WTC11 (cell line): ENCODE measurements around the gene CSH2. TPM values are rescaled to one million over a fixed set of nuclear protein-coding genes. Genes with fewer than 3 reads are reported as not detected.

ENCODE experiments used
- ATF1 ChIP-seq: sonication (generic); formaldehyde crosslinking; IDR thresholded peaks from 2 replicates; pipeline ENCODE4 v1.8.1; 2023; ENCODE audit warnings: mild to moderate bottlenecking, moderate library complexity, missing genetic modification reagents
- CBFB ChIP-seq: sonication (generic); formaldehyde crosslinking; IDR thresholded peaks from 2 replicates; pipeline ENCODE4 v1.8.1; 2022; ENCODE audit warnings: mild to moderate bottlenecking, low read depth, missing genetic modification reagents
- CDX4 ChIP-seq: fragments of 250-450 bp; sonication (Bioruptor Pico); IDR thresholded peaks from 2 replicates; pipeline ENCODE4 v1.9.0; 2021; ENCODE audit warnings: moderate library complexity, mild to moderate bottlenecking, inconsistent platforms, borderline replicate concordance
- E2F5 ChIP-seq: sonication (generic); formaldehyde crosslinking; IDR thresholded peaks from 2 replicates; pipeline ENCODE4 v1.8.1; 2022; ENCODE audit warnings: mild to moderate bottlenecking, moderate library complexity, missing genetic modification reagents
- ETV6 ChIP-seq: sonication (generic); formaldehyde crosslinking; IDR thresholded peaks from 2 replicates; pipeline ENCODE4 v1.8.1; 2022; ENCODE audit warnings: mild to moderate bottlenecking, missing genetic modification reagents
- FOXK1 ChIP-seq: sonication (generic); formaldehyde crosslinking; IDR thresholded peaks from 2 replicates; pipeline ENCODE4 v1.8.0; 2022; ENCODE audit warnings: mild to moderate bottlenecking, moderate library complexity, missing genetic modification reagents
- FOXP4 ChIP-seq: sonication (generic); formaldehyde crosslinking; IDR thresholded peaks from 2 replicates; pipeline ENCODE4 v1.8.0; 2022; ENCODE audit warnings: mild to moderate bottlenecking, missing genetic modification reagents
- HMGXB4 ChIP-seq: sonication (generic); formaldehyde crosslinking; IDR thresholded peaks from 2 replicates; pipeline ENCODE4 v1.8.1; 2023; ENCODE audit warnings: mild to moderate bottlenecking, moderate library complexity, missing genetic modification reagents
- KAT7 ChIP-seq: sonication (generic); formaldehyde crosslinking; IDR thresholded peaks from 2 replicates; pipeline ENCODE4 v1.8.1; 2023; ENCODE audit warnings: missing genetic modification reagents, mild to moderate bottlenecking, borderline replicate concordance
- MAX ChIP-seq: sonication (generic); formaldehyde crosslinking; IDR thresholded peaks from 2 replicates; pipeline ENCODE4 v1.8.0; 2022; ENCODE audit warnings: mild to moderate bottlenecking, missing genetic modification reagents
- NR1H2 ChIP-seq: sonication (generic); formaldehyde crosslinking; IDR thresholded peaks from 2 replicates; pipeline ENCODE4 v1.9.0; 2021; ENCODE audit warnings: mild to moderate bottlenecking, moderate library complexity, missing genetic modification reagents
- NR2C2 ChIP-seq: sonication (generic); formaldehyde crosslinking; IDR thresholded peaks from 2 replicates; pipeline ENCODE4 v1.8.0; 2022; ENCODE audit warnings: mild to moderate bottlenecking, missing genetic modification reagents
- NR3C1 ChIP-seq: sonication (generic); formaldehyde crosslinking; conservative IDR thresholded peaks from 2 replicates; pipeline ENCODE4 v1.8.1; 2023; ENCODE audit warnings: low read depth, mild to moderate bottlenecking, missing genetic modification reagents
- SMAD3 ChIP-seq: sonication (generic); formaldehyde crosslinking; IDR thresholded peaks from 2 replicates; pipeline ENCODE4 v1.8.0; 2022; ENCODE audit warnings: missing genetic modification reagents, mild to moderate bottlenecking, borderline replicate concordance
- SP1 ChIP-seq: sonication (generic); formaldehyde crosslinking; conservative IDR thresholded peaks from 2 replicates; pipeline ENCODE4 v1.8.1; 2022; ENCODE audit warnings: missing genetic modification reagents
- STAT6 ChIP-seq: sonication (generic); formaldehyde crosslinking; conservative IDR thresholded peaks from 2 replicates; pipeline ENCODE4 v1.8.1; 2023; ENCODE audit warnings: mild to moderate bottlenecking, low read depth, missing genetic modification reagents, moderate library complexity
- TEAD1 ChIP-seq: sonication (generic); formaldehyde crosslinking; IDR thresholded peaks from 2 replicates; pipeline ENCODE4 v1.8.0; 2022; ENCODE audit warnings: mild to moderate bottlenecking, missing genetic modification reagents
- TP53 ChIP-seq: sonication (generic); formaldehyde crosslinking; IDR thresholded peaks from 2 replicates; pipeline ENCODE4 v1.8.1; 2023; ENCODE audit warnings: mild to moderate bottlenecking, missing genetic modification reagents
- ZNF281 ChIP-seq: sonication (generic); formaldehyde crosslinking; IDR thresholded peaks from 2 replicates; pipeline ENCODE4 v1.8.0; 2023; ENCODE audit warnings: mild to moderate bottlenecking, missing genetic modification reagents
- ZNF512 ChIP-seq: sonication (generic); formaldehyde crosslinking; IDR thresholded peaks from 2 replicates; pipeline ENCODE4 v1.8.1; 2022; ENCODE audit warnings: missing genetic modification reagents, borderline replicate concordance
- total RNA-seq: library from RNA; stranded (reverse); gene quantifications from 3 replicates; pipeline ENCODE4 v1.2.3, GENCODE V29; 2021

CSH2 gene
- total RNA-seq, 1 experiment from 2014 or later: not detected

- TF ChIP-seq ZNF281 (CRISPR knock-in tag) (no peak), HMGXB4 (peak; percentile 87), CDX4 (CRISPR knock-in tag) (no peak), ETV6 (CRISPR knock-in tag) (peak; percentile 87), NR2C2 (CRISPR knock-in tag) (peak; percentile 91), TP53 (no peak), NR1H2 (no peak), E2F5 (CRISPR knock-in tag) (peak; percentile 79), SP1 (CRISPR knock-in tag) (peak; percentile 56; the same call in 1 of the 2 replicates), NR3C1 (CRISPR knock-in tag) (no peak), ZNF512 (CRISPR knock-in tag) (no peak), FOXK1 (CRISPR knock-in tag) (peak; percentile 22), TEAD1 (peak; percentile 38; the same call in 1 of the 2 replicates), SMAD3 (CRISPR knock-in tag) (peak; percentile 70; the same call in 1 of the 2 replicates), FOXP4 (CRISPR knock-in tag) (peak; percentile 82; the same call in 1 of the 2 replicates), CBFB (0 out of 2 replicates have a peak, but pooled peaks have one; percentile 57), ATF1 (no peak), MAX (CRISPR knock-in tag) (peak; percentile 81), KAT7 (CRISPR knock-in tag) (0 out of 2 replicates have a peak, but pooled peaks have one; percentile 34), STAT6 (no peak)
Observed at GRCh38 chr17:63827002-63827800, 46.3 kb downstream of the CSH2 start, which contains the start of the genes FTSJ3 and PSMC5 (continued).
